Mesenchymal stem cell (in vitro differentiated cells and primary cell): ENCODE results near the gene SMIM35.

ENCODE experiments used
- DNase-seq: peaks from one replicate; pipeline ENCODE4 v3.0.0-alpha.2; 2013
- H2AFZ ChIP-seq: one replicate; pipeline ENCODE4 v1.6.1; 2013; ENCODE audit warnings: low read depth, mild to moderate bottlenecking, control low read depth, inconsistent platforms, low read length, moderate library complexity
- H2AK5ac ChIP-seq: 2 replicates; pipeline ENCODE4 v1.6.1; 2013; ENCODE audit warnings: low read length, moderate library complexity, mild to moderate bottlenecking, inconsistent platforms; ENCODE audit not compliant: severe bottlenecking
- H2BK120ac ChIP-seq: one replicate; pipeline ENCODE4 v1.6.1; 2013; ENCODE audit warnings: low read depth, mild to moderate bottlenecking, inconsistent platforms, low read length, moderate library complexity
- H2BK12ac ChIP-seq, 2 experiments: one replicate each; pipeline ENCODE4 v1.6.1; 2013; ENCODE audit warnings: inconsistent platforms in 2 of 2, low read length in 2 of 2, mild to moderate bottlenecking in 2 of 2, moderate library complexity in 2 of 2, control low read depth in 1 of 2
- H2BK15ac ChIP-seq: one replicate; pipeline ENCODE4 v1.6.1; 2013; ENCODE audit warnings: mild to moderate bottlenecking, low read depth, inconsistent platforms; ENCODE audit not compliant: poor library complexity, severe bottlenecking
- H2BK5ac ChIP-seq: 2 replicates; pipeline ENCODE4 v1.6.1; 2013; ENCODE audit warnings: low read depth, mild to moderate bottlenecking, low read length, control low read depth, inconsistent platforms; ENCODE audit not compliant: poor library complexity, severe bottlenecking
- H3K14ac ChIP-seq, 2 experiments: one replicate each; pipeline ENCODE4 v1.6.1; 2013; ENCODE audit warnings: inconsistent platforms in 2 of 2, low read length in 2 of 2, control low read depth in 1 of 2, mild to moderate bottlenecking in 1 of 2, moderate library complexity in 1 of 2
- H3K18ac ChIP-seq, 2 experiments: one replicate each; pipeline ENCODE4 v1.6.1; 2013; ENCODE audit warnings: inconsistent platforms in 2 of 2, low read length in 2 of 2, control low read depth in 1 of 2, low read depth in 1 of 2, mild to moderate bottlenecking in 1 of 2
- H3K23ac ChIP-seq, 2 experiments: one replicate each; pipeline ENCODE4 v1.6.1; 2013; ENCODE audit warnings: inconsistent platforms in 2 of 2, low read length in 2 of 2, mild to moderate bottlenecking in 2 of 2, moderate library complexity in 2 of 2, control low read depth in 1 of 2
- H3K27ac ChIP-seq: 2 replicates; pipeline ENCODE4 v1.5.1; 2013; ENCODE audit warnings: mild to moderate bottlenecking, moderate library complexity, low read length, control low read depth, inconsistent platforms; ENCODE audit not compliant: poor library complexity, severe bottlenecking
- H3K27me3 ChIP-seq, 2 experiments: 2 replicates each; pipeline versions ENCODE4 v1.6.1 to v1.7.0; 2013; ENCODE audit warnings: low read length in 2 of 2, mild to moderate bottlenecking in 2 of 2, moderate library complexity in 2 of 2, control low read depth in 1 of 2, inconsistent platforms in 1 of 2; ENCODE audit not compliant: control insufficient read depth in 1 of 2, insufficient read depth in 1 of 2
- H3K36me3 ChIP-seq, 2 experiments: 2 replicates each; pipeline versions ENCODE4 v1.6.1 to v1.7.0; 2013; ENCODE audit warnings: low read length in 2 of 2, control low read depth in 1 of 2, inconsistent platforms in 1 of 2, low read depth in 1 of 2, mild to moderate bottlenecking in 1 of 2; ENCODE audit not compliant: insufficient read depth in 2 of 2, control insufficient read depth in 1 of 2
- H3K4ac ChIP-seq, 2 experiments: one replicate each; pipeline ENCODE4 v1.6.1; 2013; ENCODE audit warnings: inconsistent platforms in 2 of 2, low read length in 2 of 2, mild to moderate bottlenecking in 2 of 2, moderate library complexity in 2 of 2, control low read depth in 1 of 2, low read depth in 1 of 2
- H3K4me1 ChIP-seq: 2 replicates; pipeline ENCODE4 v1.6.1; 2013; ENCODE audit warnings: low read depth, low read length, control low read depth; ENCODE audit not compliant: control insufficient read depth, insufficient read depth
- H3K4me2 ChIP-seq: 2 replicates; pipeline ENCODE4 v1.6.1; 2013; ENCODE audit warnings: low read length, mild to moderate bottlenecking, inconsistent platforms; ENCODE audit not compliant: poor library complexity, severe bottlenecking
- H3K4me3 ChIP-seq, 2 experiments: 2 replicates each; pipeline versions ENCODE4 v1.5.1 to v1.7.0; 2013; ENCODE audit warnings: low read length in 2 of 2, mild to moderate bottlenecking in 2 of 2, control low read depth in 1 of 2, low read depth in 1 of 2; ENCODE audit not compliant: insufficient read depth in 1 of 2
- H3K79me1 ChIP-seq: replicated peaks from 2 replicates; pipeline ENCODE4 v1.6.1; 2013; ENCODE audit warnings: mild to moderate bottlenecking, control low read depth, low read length, inconsistent platforms; ENCODE audit not compliant: poor library complexity, severe bottlenecking
- H3K9ac ChIP-seq: 2 replicates; pipeline ENCODE4 v1.7.0; 2013; ENCODE audit warnings: mild to moderate bottlenecking, low read length, moderate library complexity
- H3K9me3 ChIP-seq: 2 replicates; pipeline ENCODE4 v1.7.0; 2013; ENCODE audit warnings: mild to moderate bottlenecking, low read length; ENCODE audit not compliant: control insufficient read depth
- H4K8ac ChIP-seq: one replicate; pipeline ENCODE4 v1.6.1; 2013; ENCODE audit warnings: inconsistent platforms, mild to moderate bottlenecking, low read length, moderate library complexity
- H4K91ac ChIP-seq: one replicate; pipeline ENCODE4 v1.6.1; 2013; ENCODE audit warnings: mild to moderate bottlenecking, low read length, inconsistent platforms
- WGBS: methylation state at CpG from one replicate; pipeline ENCODE4 v1.1.7; 2013; ENCODE audit warnings: mixed read lengths; 5-methylcytosine and 5-hydroxymethylcytosine counted together

Gene SMIM35

GRCh38 chr11:117960406-117960805, 126.4 kb downstream of the SMIM35 start:
- Histone ChIP-seq H3K79me1 (no peaks in the 10 kb centered on the region), H2BK5ac (no peak overlapping the region), H3K18ac (no peak overlapping the region), H2BK12ac (no peak overlapping the region), H4K8ac (no peak overlapping the region), H2BK120ac (no peak overlapping the region), H3K4me2 (no peak overlapping the region), H3K27ac (no peak overlapping the region), H4K91ac (no peak overlapping the region), H2AK5ac (no peak overlapping the region), H2AFZ (no peak overlapping the region), H3K4me3 (no peak overlapping the region), H3K4me1 (no peaks in the 10 kb centered on the region), H3K9me3 (peaks cover 4% of the 10 kb centered on the region), H3K14ac (no peak overlapping the region), H3K4ac (no peak overlapping the region), H3K36me3 (no peaks in the 10 kb centered on the region), H3K27me3 (peaks cover 4 to 31% of the 10 kb centered on the region in 2 experiments), H2BK15ac (no peak overlapping the region), H3K23ac (no peak overlapping the region), H3K9ac (no peak overlapping the region)
- no peak for DNase-seq
- no CpG with 5 or more reads among the region's 1 CpG for WGBS

- no peak overlapping the region for H3K4me2 ChIP-seq
- H3K4ac ChIP-seq = no peak overlapping the region
- peaks cover 4 to 38% of the 10 kb centered on the region in 2 experiments for H3K27me3 ChIP-seq
- no peak overlapping the region for H3K27ac ChIP-seq
- no peak overlapping the region for H2AK5ac ChIP-seq
- WGBS = 65% methylated on average over 1 of the region's 1 CpG
- H2AFZ ChIP-seq = no peak overlapping the region
- no peak overlapping the region for H2BK12ac ChIP-seq
- H3K79me1 ChIP-seq = no peaks in the 10 kb centered on the region
- H3K4me3 ChIP-seq = no peak overlapping the region
- no peak overlapping the region for H2BK5ac ChIP-seq
- H2BK120ac ChIP-seq = no peak overlapping the region
- H3K9ac ChIP-seq = no peak overlapping the region
- H3K23ac ChIP-seq = no peak overlapping the region
- no peak overlapping the region for H3K18ac ChIP-seq
- H3K14ac ChIP-seq = no peak overlapping the region
- H3K36me3 ChIP-seq = no peaks in the 10 kb centered on the region
- H4K8ac ChIP-seq = no peak overlapping the region
- peaks cover 4% of the 10 kb centered on the region for H3K9me3 ChIP-seq
- no peak for DNase-seq
- no peak overlapping the region for H4K91ac ChIP-seq
- no peaks in the 10 kb centered on the region for H3K4me1 ChIP-seq
- H2BK15ac ChIP-seq = no peak overlapping the region
These were observed 127.2 kb downstream of the SMIM35 start for GRCh38 chr11:117959438-117960149.

- H3K4me2 ChIP-seq = no peak overlapping the region
- H3K9ac ChIP-seq = no peak overlapping the region
- H3K4me3 ChIP-seq = no peak overlapping the region
- DNase-seq = no peak
- no peak overlapping the region for H2BK120ac ChIP-seq
- no peak overlapping the region for H3K27ac ChIP-seq
- H3K18ac ChIP-seq = no peak overlapping the region
- H2BK15ac ChIP-seq = no peak overlapping the region
- no peak overlapping the region for H2BK5ac ChIP-seq
- no peaks in the 10 kb centered on the region for H3K36me3 ChIP-seq
- no peak overlapping the region for H4K8ac ChIP-seq
- no peak overlapping the region for H2BK12ac ChIP-seq
- no CpG with 5 or more reads among the region's 1 CpG for WGBS
- peaks cover 4% of the 10 kb centered on the region for H3K9me3 ChIP-seq
- peaks cover 4 to 44% of the 10 kb centered on the region in 2 experiments for H3K27me3 ChIP-seq
- H3K14ac ChIP-seq = no peak overlapping the region
- no peak overlapping the region for H3K4ac ChIP-seq
- no peaks in the 10 kb centered on the region for H3K79me1 ChIP-seq
- H2AFZ ChIP-seq = no peak overlapping the region
- no peak overlapping the region for H2AK5ac ChIP-seq
- no peak overlapping the region for H3K23ac ChIP-seq
- no peak overlapping the region for H4K91ac ChIP-seq
- no peaks in the 10 kb centered on the region for H3K4me1 ChIP-seq
These were observed 127.8 kb downstream of the SMIM35 start for GRCh38 chr11:117958949-117959348.
